Naive thymus-derived CD4-positive, alpha-beta T cell (primary cell): ENCODE results near the gene MYO6. TPM values are rescaled to one million over a fixed set of nuclear protein-coding genes. Genes with fewer than 3 reads are reported as not detected.

ENCODE experiments used
- ATAC-seq: fragments of 150-1000 bp; cut with Tn5 transposase; 2 replicates; pipeline ENCODE4 v1.10.0; 2021; ENCODE audit warnings: mild to moderate bottlenecking, moderate library complexity
- CTCF ChIA-PET: fragments of 350-600 bp; sonication (Branson Sonifier 250); formaldehyde crosslinking; loops from one replicate; lab custom pipeline; 2021; ENCODE audit warnings: antibody characterized with exemption; lab: Charles Lee
- POLR2A ChIA-PET: fragments of 350-600 bp; sonication (Branson Sonifier 250); formaldehyde crosslinking; loops from one replicate; lab custom pipeline; 2021; ENCODE audit warnings: antibody characterized with exemption, inconsistent platforms; lab: Charles Lee
- DNase-seq, 9 donors: peaks; one replicate each; pipeline versions ENCODE4 v3.0.0 to v3.0.0-alpha.2; 2020 to 2022; ENCODE audit warnings: mixed read lengths in 1 of 9
- H3K27ac ChIP-seq: one replicate; pipeline ENCODE4 v1.7.0; 2013; ENCODE audit warnings: mild to moderate bottlenecking, low read depth, low read length, moderate library complexity
- H3K27me3 ChIP-seq, 2 donors: one replicate each; pipeline ENCODE4 v1.7.0; 2013; ENCODE audit warnings: low read length in 2 of 2, mild to moderate bottlenecking in 2 of 2, moderate library complexity in 2 of 2; ENCODE audit not compliant: control insufficient read depth in 2 of 2, insufficient read depth in 2 of 2
- H3K36me3 ChIP-seq, 3 experiments: 1 replicate in 2 of 3; 2 replicates in 1 of 3; pipeline ENCODE4 v1.7.0; 2013; ENCODE audit warnings: low read length in 3 of 3, mild to moderate bottlenecking in 3 of 3, moderate library complexity in 1 of 3; ENCODE audit not compliant: insufficient read depth in 3 of 3, control insufficient read depth in 2 of 3
- H3K4me1 ChIP-seq, 2 donors: one replicate each; pipeline ENCODE4 v1.7.0; 2013; ENCODE audit warnings: low read length in 2 of 2, mild to moderate bottlenecking in 2 of 2, moderate library complexity in 1 of 2; ENCODE audit not compliant: control insufficient read depth in 2 of 2, insufficient read depth in 2 of 2
- H3K4me3 ChIP-seq: 2 replicates; pipeline ENCODE4 v1.7.0; 2013; ENCODE audit warnings: mild to moderate bottlenecking, low read length
- H3K9me3 ChIP-seq, 3 experiments: 1 replicate in 2 of 3; 2 replicates in 1 of 3; pipeline ENCODE4 v1.7.0; 2013; ENCODE audit warnings: low read length in 3 of 3; ENCODE audit not compliant: control insufficient read depth in 2 of 3
- H3K27ac Mint-ChIP-seq, 9 donors: one replicate each; pipeline ENCODE4 v1.8.0; 2020 to 2022; ENCODE audit warnings: mixed read lengths in 9 of 9, mild to moderate bottlenecking in 8 of 9, moderate library complexity in 5 of 9, inconsistent platforms in 2 of 9
- H3K27me3 Mint-ChIP-seq, 5 donors: one replicate each; pipeline ENCODE4 v1.8.0; 2021 to 2022; ENCODE audit warnings: mixed read lengths in 5 of 5, mild to moderate bottlenecking in 1 of 5
- H3K36me3 Mint-ChIP-seq, 5 donors: one replicate each; pipeline ENCODE4 v1.8.0; 2020 to 2022; ENCODE audit warnings: mixed read lengths in 5 of 5, mild to moderate bottlenecking in 3 of 5, inconsistent platforms in 1 of 5
- H3K4me1 Mint-ChIP-seq, 7 donors: one replicate each; pipeline ENCODE4 v1.8.0; 2020 to 2022; ENCODE audit warnings: mixed read lengths in 7 of 7, mild to moderate bottlenecking in 3 of 7, inconsistent platforms in 1 of 7
- H3K4me3 Mint-ChIP-seq, 10 donors: one replicate each; pipeline ENCODE4 v1.8.0; 2020 to 2022; ENCODE audit warnings: mild to moderate bottlenecking in 10 of 10, mixed read lengths in 10 of 10, moderate library complexity in 6 of 10, inconsistent platforms in 2 of 10
- H3K9me3 Mint-ChIP-seq, 11 donors: one replicate each; pipeline ENCODE4 v1.8.0; 2020 to 2022; ENCODE audit warnings: mixed read lengths in 11 of 11, mild to moderate bottlenecking in 4 of 11, inconsistent platforms in 1 of 11, moderate library complexity in 1 of 11
- intact Hi-C, 2 donors: fragments of 100-400 bp; cut with micrococcal nuclease; formaldehyde crosslinking; loops; one replicate each; pipeline ENCODE4 v1.15.1; 2023
- polyA plus RNA-seq, 2 donors: library from polyadenylated mRNA; unstranded; fragments of 300-500 nt; fragmentation: Illumina TruSeq; gene quantifications; one replicate each; pipeline ENCODE4 v1.2.3, GENCODE V29; 2021
- total RNA-seq, 6 experiments: library from RNA in 5 of 6; stranded (reverse) in 5 of 6; gene quantifications; 1 replicate in 5 of 6; 2 replicates in 1 of 6; pipeline ENCODE4 v1.2.3 and lab custom pipeline; 2021 to 2026

Gene MYO6
- total and polyA plus RNA-seq, 7 experiments from 2014 or later, result 0.27 to 3.1 (median 0.94) TPM

GRCh38 chr6:75815756-75816155 lies 66.7 kb downstream of the MYO6 start:
- Mint-ChIP-seq H3K27ac (no peak overlapping the region), H3K4me1 (no peaks in the 10 kb centered on the region), H3K36me3 (no peaks in the 10 kb centered on the region), H3K9me3 (peaks cover 0 to 5% (median 0%) of the 10 kb centered on the region in 11 donors), H3K4me3 (no peak overlapping the region), H3K27me3 (peaks cover 0 to 20% (median 4%) of the 10 kb centered on the region in 5 donors)
- POLR2A ChIA-PET, result no interaction called here
- DNase-seq, result no peak
- Histone ChIP-seq H3K9me3 (no peaks in the 10 kb centered on the region), H3K27me3 (no peaks in the 10 kb centered on the region), H3K4me3 (no peak overlapping the region), H3K4me1 (no peaks in the 10 kb centered on the region), H3K27ac (no peak overlapping the region), H3K36me3 (no peaks in the 10 kb centered on the region)
- intact Hi-C loops, result no loop called here
- CTCF ChIA-PET, result no interaction called here
- ATAC-seq, result no peak

- H3K9me3 ChIP-seq, result no peaks in the 10 kb centered on the region
- CTCF ChIA-PET, result no interaction called here
- no peak overlapping the region for H3K4me3 ChIP-seq
- no peaks in the 10 kb centered on the region for H3K36me3 ChIP-seq
- ATAC-seq (no peak), DNase-seq (no peak)
- Mint-ChIP-seq H3K36me3 (no peaks in the 10 kb centered on the region), H3K27me3 (peaks cover 0 to 23% (median 1%) of the 10 kb centered on the region in 5 donors), H3K4me1 (no peaks in the 10 kb centered on the region), H3K9me3 (peaks cover 0 to 2% (median 0%) of the 10 kb centered on the region in 11 donors), H3K4me3 (no peak overlapping the region), H3K27ac (no peak overlapping the region)
- no peaks in the 10 kb centered on the region for H3K4me1 ChIP-seq
- intact Hi-C loops, result no loop called here
- POLR2A ChIA-PET, result no interaction called here
- no peaks in the 10 kb centered on the region for H3K27me3 ChIP-seq
- no peak overlapping the region for H3K27ac ChIP-seq
Observed at GRCh38 chr6:75818098-75818855, 69.2 kb downstream of the MYO6 start.

DNA sequence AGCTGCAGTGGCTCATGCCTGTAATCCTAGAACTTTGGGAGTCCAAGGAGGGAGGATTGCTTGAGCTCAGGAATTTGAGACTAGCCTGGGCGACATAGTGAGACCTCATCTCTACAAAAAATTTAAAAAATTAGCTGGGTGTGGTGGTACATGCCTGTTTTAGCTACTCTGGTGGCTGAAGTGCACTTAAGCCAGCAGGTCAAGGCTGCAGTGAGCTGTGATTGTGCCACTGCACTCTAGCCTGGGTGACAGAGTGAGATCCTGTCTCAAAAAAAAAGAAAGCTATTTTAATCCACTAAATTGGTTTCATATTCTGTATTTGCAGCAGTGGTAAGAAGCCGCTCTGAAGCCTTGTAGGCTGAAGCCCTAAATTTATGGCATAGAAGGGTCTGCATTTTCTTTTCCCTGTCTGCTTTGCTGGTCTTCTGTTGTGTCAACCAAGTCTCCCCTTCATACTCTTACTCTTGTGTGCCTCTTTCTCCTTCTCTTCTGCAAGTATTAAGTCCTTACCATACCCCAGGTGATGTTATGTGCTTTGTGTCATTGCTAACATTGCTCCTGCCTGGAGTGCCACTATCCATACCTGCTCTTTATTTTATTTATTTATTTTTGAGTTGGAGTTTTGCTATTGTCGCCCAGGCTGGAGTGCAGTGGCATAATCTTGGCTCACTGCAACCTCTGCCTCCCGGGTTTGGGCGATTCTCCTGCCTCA lies 70.9 kb downstream of the MYO6 start:
- no peaks in the 10 kb centered on the region for H3K4me1 Mint-ChIP-seq
- Histone ChIP-seq H3K9me3 (no peaks in the 10 kb centered on the region), H3K4me1 (no peaks in the 10 kb centered on the region), H3K4me3 (no peak overlapping the region), H3K27me3 (no peaks in the 10 kb centered on the region), H3K36me3 (no peaks in the 10 kb centered on the region), H3K27ac (no peak overlapping the region)
- H3K27ac Mint-ChIP-seq, result no peak overlapping the region
- H3K4me3 Mint-ChIP-seq, result no peak overlapping the region
- no peak for ATAC-seq
- H3K9me3 Mint-ChIP-seq, result no peaks in the 10 kb centered on the region
- intact Hi-C loops, result no loop called here
- ChIA-PET POLR2A (no interaction called here), CTCF (no interaction called here)
- DNase-seq, result no peak
- H3K27me3 Mint-ChIP-seq, result peaks cover 0 to 18% (median 6%) of the 10 kb centered on the region in 5 donors
- no peaks in the 10 kb centered on the region for H3K36me3 Mint-ChIP-seq

- Mint-ChIP-seq H3K27ac (no peak overlapping the region), H3K27me3 (peaks cover 0 to 13% (median 8%) of the 10 kb centered on the region in 5 donors), H3K9me3 (no peaks in the 10 kb centered on the region), H3K4me1 (no peaks in the 10 kb centered on the region), H3K4me3 (no peak overlapping the region), H3K36me3 (no peaks in the 10 kb centered on the region)
- POLR2A ChIA-PET, result no interaction called here
- Histone ChIP-seq H3K9me3 (no peaks in the 10 kb centered on the region), H3K27me3 (no peaks in the 10 kb centered on the region), H3K4me1 (no peaks in the 10 kb centered on the region), H3K27ac (no peak overlapping the region), H3K36me3 (no peaks in the 10 kb centered on the region), H3K4me3 (no peak overlapping the region)
- intact Hi-C loops, result no loop called here
- CTCF ChIA-PET, result no interaction called here
- DNase-seq (no peak), ATAC-seq (peak; percentile 72)
Observed at GRCh38 chr6:75824160-75824559, 75.1 kb downstream of the MYO6 start.

DNA sequence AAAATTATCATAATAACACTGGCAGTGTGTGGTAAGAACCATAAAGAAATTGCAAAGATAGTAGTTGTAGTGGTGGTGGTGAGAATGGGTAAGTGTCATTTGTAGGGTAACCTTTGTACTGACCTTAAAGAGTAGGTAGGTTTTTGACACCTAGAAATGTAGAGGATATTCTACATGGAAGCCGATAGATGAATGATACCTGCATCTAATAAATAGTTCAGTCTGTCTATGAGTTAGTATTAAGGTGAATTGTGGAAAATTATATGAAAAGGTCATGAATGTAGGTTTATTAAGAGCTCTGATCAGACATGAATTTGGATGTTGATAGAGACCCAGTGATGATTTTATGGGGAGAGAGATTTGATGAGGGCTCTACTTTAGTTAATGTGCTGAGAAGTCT lies 78.1 kb downstream of the MYO6 start:
- H3K4me1 ChIP-seq, result no peaks in the 10 kb centered on the region
- intact Hi-C loops, result no loop called here
- no peak overlapping the region for H3K4me3 ChIP-seq
- ChIA-PET POLR2A (no interaction called here), CTCF (no interaction called here)
- ATAC-seq, result no peak
- Mint-ChIP-seq H3K27ac (no peak overlapping the region), H3K9me3 (no peaks in the 10 kb centered on the region), H3K36me3 (no peaks in the 10 kb centered on the region), H3K4me3 (no peak overlapping the region), H3K27me3 (peaks cover 0 to 13% (median 8%) of the 10 kb centered on the region in 5 donors), H3K4me1 (no peaks in the 10 kb centered on the region)
- H3K27me3 ChIP-seq, result no peaks in the 10 kb centered on the region
- H3K36me3 ChIP-seq, result no peaks in the 10 kb centered on the region
- no peaks in the 10 kb centered on the region for H3K9me3 ChIP-seq
- no peak overlapping the region for H3K27ac ChIP-seq
- DNase-seq, result no peak

- no peak overlapping the region for H3K4me3 Mint-ChIP-seq
- H3K27ac Mint-ChIP-seq, result no peak overlapping the region
- no peaks in the 10 kb centered on the region for H3K9me3 Mint-ChIP-seq
- H3K36me3 Mint-ChIP-seq, result no peaks in the 10 kb centered on the region
- H3K4me1 ChIP-seq, result no peaks in the 10 kb centered on the region
- no peak for ATAC-seq
- H3K9me3 ChIP-seq, result no peaks in the 10 kb centered on the region
- ChIA-PET POLR2A (no interaction called here), CTCF (interaction anchor here (0.6 kb wide), 1 partner anchor 22 kb away, joined by 4 read pairs; no protein-coding TSS in a partner anchor)
- H3K27me3 ChIP-seq, result no peaks in the 10 kb centered on the region
- H3K27ac ChIP-seq, result no peak overlapping the region
- intact Hi-C loops, result no loop called here
- H3K27me3 Mint-ChIP-seq, result peaks cover 0 to 7% (median 4%) of the 10 kb centered on the region in 5 donors
- H3K4me3 ChIP-seq, result no peak overlapping the region
- no peak for DNase-seq
- no peaks in the 10 kb centered on the region for H3K4me1 Mint-ChIP-seq
- no peaks in the 10 kb centered on the region for H3K36me3 ChIP-seq
Observed at GRCh38 chr6:75830959-75831885, 82.2 kb downstream of the MYO6 start.
